Stimulated activated CD4-positive, alpha-beta T cell treated with anti-CD3 and anti-CD28 coated beads, TNF-alpha, amount 100 ng/mL, for 4 hours (primary cell): ENCODE measurements around the gene ADO.

Experiments
- DNase-seq, 3 experiments: peaks; one replicate each; pipeline ENCODE4 v3.0.0-alpha.2; 2020; ENCODE audit warnings: low read depth in 3 of 3

Gene ADO

GRCh38 chr10:62792261-62792660 lies 12.3 kb upstream of the ADO start:
- DNase-seq, result no peak

GRCh38 chr10:62794306-62794705 lies 10.2 kb upstream of the ADO start:
- DNase-seq, result no peak

- DNase-seq, result no peak
Measured at GRCh38 chr10:62795100-62795499, 9.4 kb upstream of the ADO start.

GRCh38 chr10:62795762-62796161 lies 8.8 kb upstream of the ADO start:
- DNase-seq, result no peak

- DNase-seq, result no peak
Measured at GRCh38 chr10:62796896-62797295, 7.6 kb upstream of the ADO start.

GRCh38 chr10:62801871-62802270 lies 2.6 kb upstream of the ADO start:
- DNase-seq, result no peak

GRCh38 chr10:62803724-62804355 lies 680 bp upstream of the ADO start:
- DNase-seq, result no peak

- DNase-seq, result no peak
Measured at GRCh38 chr10:62805231-62806099, 945 bp downstream of the ADO start.

GRCh38 chr10:62806251-62806650 lies 1.7 kb downstream of the ADO start:
- no peak for DNase-seq

- DNase-seq, result no peak
Measured at GRCh38 chr10:62810156-62810902, 5.8 kb downstream of the ADO start.

- peak in 2 of 3 experiments; percentile 32 to 50 for DNase-seq
Measured at GRCh38 chr10:62811159-62811875, 6.8 kb downstream of the ADO start.

- DNase-seq, result no peak
Measured at GRCh38 chr10:62812672-62813439, 8.3 kb downstream of the ADO start.

GRCh38 chr10:62813453-62813852 lies 8.9 kb downstream of the ADO start:
- no peak for DNase-seq

GRCh38 chr10:62813981-62814380 lies 9.5 kb downstream of the ADO start:
- peak in 1 of 3 experiments; percentile 15 for DNase-seq

- DNase-seq, result peak in 2 of 3 experiments; percentile 40 to 48
Measured at GRCh38 chr10:62814756-62815380, 10.3 kb downstream of the ADO start.

GRCh38 chr10:62815381-62816075 lies 11.0 kb downstream of the ADO start:
- DNase-seq, result peak in 2 of 3 experiments; percentile 18 to 27

GRCh38 chr10:62816076-62816330 lies 11.5 kb downstream of the ADO start:
- DNase-seq, result no peak

GRCh38 chr10:62816331-62817120 lies 12.0 kb downstream of the ADO start, which contains the start of gene EGR2:
EGR2 (minus strand) TSS chr10:62816366; CDS start chr10:62816029, 337 bp downstream.
- DNase-seq, result peak; percentile 85 to 91 (median 90)

GRCh38 chr10:62817121-62817765 lies 12.7 kb downstream of the ADO start:
- peak in 2 of 3 experiments; percentile 55 to 56 for DNase-seq
